DLD1 (cell line): ENCODE measurements around the gene TNFRSF8.

Experiments
- in situ Hi-C: cut with HindIII; loops from 2 replicates; pipeline ENCODE4 v1.10.0; 2017; ENCODE audit warnings: low sequenced_read_pairs

The TNFRSF8 gene

DNA sequence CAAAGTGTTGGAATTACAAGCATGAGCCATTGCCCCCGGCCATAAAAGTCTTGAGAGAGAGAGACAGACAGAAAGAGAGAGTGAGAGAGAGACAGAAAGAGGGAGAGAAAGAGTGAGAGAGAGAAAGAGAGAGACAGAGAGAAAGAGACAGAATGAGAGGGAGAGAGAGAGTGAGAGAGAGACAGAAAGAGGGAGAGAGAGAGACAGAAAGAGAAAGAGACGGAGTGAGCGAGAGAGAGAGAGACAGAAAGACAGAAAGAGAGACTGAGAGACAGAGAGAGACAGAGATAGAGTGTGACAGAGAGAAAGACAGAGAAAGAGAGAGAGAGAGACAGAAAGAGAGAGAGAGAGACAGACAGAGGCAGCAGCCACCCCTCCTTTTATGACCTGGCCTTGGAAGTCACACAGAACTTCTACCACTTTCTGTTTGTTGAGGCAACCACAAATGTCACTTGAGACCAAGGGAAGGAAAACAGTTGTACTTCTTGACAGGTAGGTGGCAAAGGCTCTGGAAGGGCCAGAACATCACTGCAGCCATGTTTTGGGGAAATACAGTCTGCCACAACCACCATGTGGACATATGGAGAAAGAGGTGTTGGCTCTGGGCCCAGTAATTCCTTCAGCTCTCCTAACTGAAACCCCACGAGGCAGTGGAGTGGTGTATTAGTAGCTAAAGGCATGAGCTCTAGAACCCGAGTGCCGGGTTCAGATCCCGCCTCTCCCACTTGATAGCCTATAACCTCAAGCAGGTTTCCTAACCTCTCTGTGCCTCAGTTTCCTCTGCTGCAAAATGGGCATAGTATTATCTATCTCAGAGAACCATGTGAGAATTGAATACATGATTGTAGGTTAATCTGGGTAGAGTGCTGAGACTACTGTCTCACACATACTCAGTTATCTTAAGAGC lies 50.6 kb downstream of the TNFRSF8 start:
- in situ Hi-C loops: no loop called here

DNA sequence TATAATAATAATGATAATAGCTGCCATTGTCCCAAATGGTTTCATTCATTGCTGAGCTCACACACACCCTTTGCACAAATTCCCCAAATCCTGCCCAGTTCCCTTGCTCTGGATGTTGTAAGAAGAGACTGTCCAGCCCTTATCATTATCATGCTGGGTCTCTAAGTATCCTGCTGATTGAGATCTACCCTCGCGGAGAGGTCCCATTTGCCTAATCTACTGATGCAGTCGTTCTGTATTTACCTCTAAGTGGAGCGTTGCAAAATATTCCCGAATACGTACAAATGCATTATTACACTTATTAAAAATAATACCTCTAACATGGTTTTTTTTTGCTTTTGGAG lies 51.2 kb downstream of the TNFRSF8 start:
- in situ Hi-C loops: no loop called here

DNA sequence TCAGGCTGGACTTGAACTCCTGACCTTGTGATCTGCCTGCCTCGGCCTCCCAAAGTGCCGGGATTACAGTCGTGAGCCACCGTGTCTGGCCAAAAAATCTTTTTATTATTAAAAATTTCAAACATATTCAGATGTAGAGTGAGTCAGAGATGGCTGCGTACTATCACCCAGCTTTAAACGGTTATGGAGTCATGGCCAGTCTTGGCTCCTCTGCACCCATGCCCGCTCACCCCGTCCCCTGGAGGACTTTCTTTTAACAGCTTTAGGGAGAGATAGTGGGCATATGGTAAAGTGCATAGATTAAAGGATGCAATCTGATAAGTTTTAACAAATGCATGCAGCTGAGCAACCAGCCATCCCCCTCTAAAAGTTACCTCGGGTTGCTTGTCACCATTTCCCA lies 51.8 kb downstream of the TNFRSF8 start:
- in situ Hi-C loops: no loop called here

DNA sequence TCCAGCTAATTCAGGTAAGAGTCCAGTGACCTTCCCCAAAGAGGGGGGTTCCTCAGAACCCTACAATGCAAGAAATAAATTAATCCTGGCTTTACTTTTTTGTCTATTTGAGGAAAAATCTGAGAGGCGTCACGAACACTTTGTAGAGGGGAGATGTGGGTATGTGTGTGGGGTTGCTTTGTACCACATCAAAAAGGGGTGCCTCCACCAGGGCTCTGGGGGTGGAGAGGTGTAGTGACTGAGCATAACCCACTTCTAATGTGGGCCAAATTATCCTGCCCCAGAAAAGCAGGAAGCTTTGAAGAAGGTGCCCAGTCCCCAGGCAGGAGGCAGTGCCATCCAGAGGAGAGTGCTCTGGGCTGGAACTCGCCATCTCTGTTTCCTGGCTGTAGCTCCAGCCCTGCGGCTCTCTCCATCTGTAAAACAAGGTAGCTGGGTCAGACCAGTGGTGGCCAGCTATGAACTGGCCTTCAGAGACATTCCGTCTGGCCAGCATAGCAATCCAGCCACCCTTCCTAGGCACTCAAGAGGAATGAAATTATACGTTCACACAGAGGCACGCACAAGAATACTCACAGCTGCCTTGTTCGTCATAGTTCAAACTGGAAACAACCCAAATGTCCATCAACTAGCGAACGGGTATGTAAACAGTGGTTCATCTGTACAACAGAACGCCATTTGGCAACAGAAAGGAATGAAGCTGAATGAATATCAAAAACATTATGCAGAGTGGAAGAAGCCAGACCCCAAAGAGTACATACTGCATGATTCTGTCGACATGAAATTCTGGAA lies 58.3 kb downstream of the TNFRSF8 start:
- in situ Hi-C loops: no loop called here

DNA sequence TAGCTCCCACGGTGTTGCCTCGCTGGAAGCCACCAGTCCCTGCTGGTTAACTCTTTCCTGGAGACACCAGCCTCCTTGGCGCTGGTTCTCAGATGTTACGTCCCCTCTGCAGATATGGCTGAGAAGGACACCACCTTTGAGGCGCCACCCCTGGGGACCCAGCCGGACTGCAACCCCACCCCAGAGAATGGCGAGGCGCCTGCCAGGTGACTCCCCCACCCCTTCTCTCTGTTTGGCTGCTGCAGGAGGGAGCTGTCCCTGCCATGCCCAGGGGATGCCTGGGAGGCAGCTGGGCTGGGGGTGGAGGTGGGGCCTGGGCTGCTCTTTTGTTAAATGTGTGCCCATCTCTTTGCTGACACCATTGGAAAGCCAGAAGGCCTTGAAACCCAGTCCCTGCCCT lies 60.1 kb downstream of the TNFRSF8 start:
- in situ Hi-C loops: no loop called here

DNA sequence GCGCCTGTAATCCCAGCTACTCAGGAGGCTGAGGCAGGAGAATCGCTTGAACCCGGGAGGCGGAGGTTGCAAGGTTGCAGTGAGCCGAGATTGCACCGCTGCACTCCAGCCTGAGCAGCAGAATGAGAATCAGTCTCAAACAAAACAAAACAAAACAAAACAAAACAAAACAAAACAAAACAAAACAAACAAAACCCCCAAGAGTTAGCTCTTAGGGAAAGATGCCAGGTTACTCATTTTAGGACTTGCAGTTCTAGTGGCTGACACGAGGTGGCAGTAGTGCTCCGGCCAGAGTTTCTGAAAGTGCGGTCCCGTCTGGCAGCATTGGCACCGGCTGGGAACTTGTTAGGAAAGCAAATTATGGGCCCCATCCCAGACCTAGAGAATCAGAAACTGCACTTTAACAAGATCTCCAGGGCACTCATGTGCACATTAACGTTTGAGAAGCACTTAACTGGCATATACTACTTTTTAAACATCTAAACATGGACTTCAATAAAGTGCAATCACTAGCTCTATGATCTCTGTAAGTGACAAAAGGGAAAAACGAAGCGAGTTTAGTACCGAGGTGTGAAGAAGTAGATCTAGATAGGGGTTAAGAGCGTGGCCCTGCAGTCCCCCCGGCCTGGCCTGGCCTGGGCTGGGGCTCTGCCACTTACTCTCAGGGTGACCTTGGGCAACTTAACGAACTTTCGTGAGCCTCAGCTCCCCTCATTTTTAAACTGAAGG lies 61.8 kb downstream of the TNFRSF8 start:
- in situ Hi-C loops: loop anchor here (5.0 kb wide), 1 partner anchor 52 kb away; no protein-coding TSS in a partner anchor

DNA sequence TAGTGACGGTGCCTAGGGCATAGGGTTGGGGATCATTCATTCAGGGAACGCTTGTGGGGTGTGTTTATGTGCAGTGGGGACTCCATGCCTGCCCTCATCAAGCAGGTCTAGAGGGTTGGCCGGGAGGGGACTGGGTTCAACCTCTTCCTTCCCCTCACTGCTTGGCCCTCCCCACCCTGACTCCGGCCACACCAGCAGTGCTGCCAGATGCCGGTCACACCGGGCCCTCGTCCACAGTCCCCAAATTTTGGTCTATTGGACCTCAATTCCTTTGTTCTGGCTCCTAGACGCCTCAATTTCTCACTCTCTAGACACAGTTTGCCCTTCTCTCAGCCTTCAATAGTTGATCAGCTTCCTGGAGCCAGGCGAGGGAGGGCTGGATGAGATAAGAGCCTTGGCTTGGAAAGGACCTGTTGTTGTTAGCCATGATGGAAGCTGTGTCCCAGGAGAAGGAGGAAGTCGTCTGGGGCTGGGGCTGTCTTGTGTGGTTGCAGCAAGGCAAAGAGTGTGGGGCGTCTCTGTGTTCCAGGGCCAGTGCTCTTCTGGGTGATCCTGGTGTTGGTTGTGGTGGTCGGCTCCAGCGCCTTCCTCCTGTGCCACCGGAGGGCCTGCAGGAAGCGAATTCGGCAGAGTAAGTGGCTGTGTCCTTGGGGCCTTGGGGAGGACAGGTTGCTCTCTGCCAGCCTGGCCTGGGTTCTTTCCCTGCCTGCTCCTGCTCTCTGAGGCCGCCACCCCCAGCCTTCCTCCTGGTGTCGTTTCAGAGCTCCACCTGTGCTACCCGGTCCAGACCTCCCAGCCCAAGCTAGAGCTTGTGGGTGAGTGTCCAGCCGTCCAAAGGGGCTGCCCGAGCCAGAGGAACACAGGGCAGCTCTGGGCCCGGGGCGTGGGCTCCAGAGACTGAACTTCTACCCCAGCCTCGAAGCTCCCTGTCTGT lies 62.6 kb downstream of the TNFRSF8 start:
- in situ Hi-C loops: loop anchor here (5.0 kb wide), 1 partner anchor 52 kb away; no protein-coding TSS in a partner anchor

DNA sequence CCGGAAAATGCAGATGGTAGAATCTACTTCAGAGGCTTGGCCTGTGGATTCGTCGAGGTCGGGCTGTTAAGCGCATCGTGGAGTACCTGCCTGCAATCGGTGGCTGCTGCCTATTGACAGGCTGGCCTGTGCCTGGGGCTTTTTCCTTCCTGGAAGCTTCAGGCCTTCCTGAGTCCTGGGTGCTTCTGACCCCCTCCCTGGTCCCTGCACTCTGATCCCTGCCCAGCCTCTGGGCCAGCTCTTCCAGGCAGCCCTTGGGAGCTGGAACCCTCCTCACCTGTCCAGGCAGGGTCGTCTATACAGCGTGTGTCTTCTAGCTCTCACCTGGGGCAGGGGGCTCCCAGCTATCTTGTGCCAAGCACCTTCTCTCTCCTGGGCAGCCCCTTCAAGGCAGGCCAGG lies 63.7 kb downstream of the TNFRSF8 start:
- in situ Hi-C loops: loop anchor here (5.0 kb wide), 1 partner anchor 51 kb away; no protein-coding TSS in a partner anchor

DNA sequence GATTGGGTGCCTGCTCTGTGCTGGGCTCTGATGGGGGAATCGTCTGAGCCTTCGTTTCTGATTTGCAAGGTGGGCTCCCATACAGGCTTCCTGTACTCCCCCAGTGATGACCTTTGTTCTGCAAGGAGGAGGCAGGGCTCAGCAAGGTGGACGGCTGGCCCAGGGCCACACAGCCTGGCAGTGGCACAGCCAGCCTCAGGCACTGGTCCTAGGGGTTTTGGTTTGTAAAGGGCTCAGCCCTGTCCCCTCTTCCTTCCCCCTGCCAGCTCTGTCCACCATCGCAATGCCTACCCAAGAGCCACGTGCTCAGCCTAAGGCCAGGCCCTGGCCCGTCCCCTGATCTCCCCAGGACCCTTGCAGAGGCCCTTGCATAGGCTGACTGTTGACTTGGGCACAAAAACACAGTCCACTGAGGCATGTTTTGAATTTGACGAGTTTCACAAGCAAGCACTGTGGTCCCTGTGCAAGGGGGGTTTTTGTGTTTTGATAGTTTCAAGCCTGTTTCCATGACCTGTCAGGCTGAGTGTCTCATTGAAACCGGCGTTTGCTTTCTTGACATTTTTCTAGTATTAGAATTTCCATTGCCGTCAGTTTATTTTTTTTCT lies 64.2 kb downstream of the TNFRSF8 start:
- in situ Hi-C loops: loop anchor here (5.0 kb wide), 1 partner anchor 50 kb away; no protein-coding TSS in a partner anchor

DNA sequence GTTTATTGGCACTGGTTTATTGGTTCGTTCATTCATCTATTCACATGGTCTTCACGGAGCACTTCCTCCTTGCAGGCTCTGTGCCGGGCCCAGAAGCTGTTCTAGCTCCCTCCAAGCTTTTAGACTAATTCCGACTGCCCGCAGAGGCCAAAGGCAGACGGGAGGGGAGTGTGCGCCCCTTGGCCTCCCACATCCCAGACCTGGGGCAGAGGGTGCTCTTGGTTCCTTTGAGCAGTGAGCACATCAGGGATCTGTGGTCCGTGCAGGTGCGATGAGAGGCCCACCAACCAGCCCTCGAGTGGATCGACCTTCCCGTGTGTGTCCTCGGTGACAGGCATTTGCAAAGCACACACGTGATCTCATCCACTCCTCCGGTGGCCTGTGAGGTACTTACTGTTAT lies 65.0 kb downstream of the TNFRSF8 start:
- in situ Hi-C loops: loop anchor here (5.0 kb wide), 1 partner anchor 49 kb away; no protein-coding TSS in a partner anchor

DNA sequence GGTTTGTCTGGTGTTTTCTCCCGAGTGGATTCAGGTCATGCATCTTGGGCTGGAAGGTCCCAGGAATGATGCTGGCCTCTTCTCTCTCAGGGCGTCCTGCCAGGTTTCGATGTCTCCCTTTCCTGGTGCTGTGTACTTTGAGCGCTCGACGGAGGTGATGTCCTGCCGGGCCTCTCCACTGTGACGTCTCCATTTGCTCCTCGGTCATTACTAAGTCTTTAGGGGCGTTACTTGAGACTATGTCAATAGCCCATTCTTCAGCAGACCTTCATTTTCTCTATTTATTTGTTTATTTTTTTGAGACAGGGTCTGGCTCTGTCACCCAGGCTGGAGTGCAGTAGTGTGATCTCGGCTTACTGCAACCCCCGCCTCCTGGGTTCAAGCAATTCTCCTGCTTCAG lies 66.5 kb downstream of the TNFRSF8 start:
- in situ Hi-C loops: loop anchor here (5.0 kb wide), 1 partner anchor 48 kb away; no protein-coding TSS in a partner anchor

DNA sequence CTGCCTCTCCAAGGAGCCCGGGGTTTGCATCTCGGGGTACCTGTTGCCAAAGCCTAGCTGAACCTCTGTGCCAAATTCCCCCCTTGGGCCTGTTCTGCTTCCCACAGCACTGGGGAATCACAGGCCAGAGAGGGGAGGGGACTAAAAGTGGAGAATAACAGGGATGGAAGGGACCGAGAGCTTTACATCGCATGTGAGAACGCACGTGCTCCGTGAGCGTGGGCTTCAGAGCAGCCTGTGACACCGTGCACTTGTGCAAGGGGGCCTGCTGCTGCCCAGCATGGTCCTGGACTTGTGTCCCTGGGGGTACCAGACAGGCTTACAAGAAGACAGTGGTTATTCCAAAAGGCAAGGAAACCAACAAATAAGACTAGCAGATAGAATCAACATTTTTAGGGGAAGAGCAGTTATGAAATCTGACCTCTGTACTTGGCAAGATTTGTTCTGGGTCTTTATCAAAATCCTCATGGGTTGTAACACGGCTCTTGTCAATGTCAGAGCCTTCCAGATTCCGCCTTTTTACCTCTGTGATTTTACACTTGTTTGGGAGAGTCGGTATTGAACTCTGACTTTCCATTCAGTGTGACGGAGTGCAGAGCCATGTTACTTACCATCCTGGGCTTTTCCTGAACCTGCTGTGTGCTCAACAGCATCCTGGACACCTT lies 67.5 kb downstream of the TNFRSF8 start:
- in situ Hi-C loops: no loop called here

DNA sequence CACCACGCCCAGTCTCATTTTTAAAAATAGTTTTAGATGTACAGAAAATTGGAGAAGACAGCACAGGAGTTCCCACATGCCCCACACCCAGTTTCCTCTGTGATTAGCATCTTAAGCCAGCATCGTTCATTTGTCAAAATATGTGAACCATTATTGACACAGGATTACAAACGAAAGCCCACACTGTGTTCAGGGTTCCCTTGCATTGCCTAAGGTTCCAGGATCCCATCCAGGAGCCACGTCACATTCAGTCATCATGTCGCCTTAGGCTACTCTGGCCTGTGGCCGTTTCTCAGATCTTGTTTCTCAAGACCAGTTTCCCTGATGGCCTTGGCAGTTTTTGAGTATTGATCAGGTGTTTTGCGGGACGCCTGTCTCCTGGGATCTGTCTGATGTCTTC lies 69.0 kb downstream of the TNFRSF8 start:
- in situ Hi-C loops: no loop called here

DNA sequence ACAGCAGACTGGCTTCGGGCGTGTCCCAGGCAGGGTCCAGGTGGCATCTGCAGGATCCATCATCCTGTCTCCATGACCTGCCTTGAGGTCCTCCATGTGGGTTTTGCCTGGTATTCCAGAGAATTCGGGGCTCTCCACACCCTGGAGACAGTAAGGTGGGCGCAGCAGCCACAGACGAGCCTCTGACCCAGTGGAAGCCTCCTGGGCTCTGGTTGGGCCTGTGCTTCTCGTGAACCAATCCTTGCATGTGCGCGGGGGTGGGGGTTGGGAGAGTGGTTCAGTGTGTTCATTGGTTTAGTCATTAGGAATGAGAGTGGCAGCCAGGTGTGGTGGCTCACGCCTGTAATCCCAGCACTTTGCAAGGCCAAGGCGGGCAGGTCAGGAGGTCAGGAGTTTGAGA lies 71.6 kb downstream of the TNFRSF8 start:
- in situ Hi-C loops: no loop called here

DNA sequence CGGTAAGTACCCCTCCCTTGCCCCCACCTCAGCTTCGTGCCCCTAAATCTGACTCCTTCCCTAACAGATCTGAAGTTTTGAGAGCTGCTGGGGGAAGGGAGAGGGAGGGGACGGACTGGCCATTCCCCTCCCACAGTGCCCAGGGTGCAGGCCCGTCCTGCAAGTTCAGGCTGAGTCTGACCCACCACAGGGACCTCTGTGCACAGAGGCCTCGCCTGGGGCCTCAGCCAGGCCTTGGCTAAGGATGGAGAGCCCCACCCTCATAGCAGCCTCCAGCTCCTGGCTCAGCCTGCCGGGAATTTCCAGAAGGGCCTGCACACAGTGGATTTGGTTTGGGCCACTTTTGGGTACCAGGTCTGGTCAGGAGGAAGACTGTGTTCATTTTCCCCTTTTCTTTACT lies 72.5 kb downstream of the TNFRSF8 start:
- in situ Hi-C loops: no loop called here

DNA sequence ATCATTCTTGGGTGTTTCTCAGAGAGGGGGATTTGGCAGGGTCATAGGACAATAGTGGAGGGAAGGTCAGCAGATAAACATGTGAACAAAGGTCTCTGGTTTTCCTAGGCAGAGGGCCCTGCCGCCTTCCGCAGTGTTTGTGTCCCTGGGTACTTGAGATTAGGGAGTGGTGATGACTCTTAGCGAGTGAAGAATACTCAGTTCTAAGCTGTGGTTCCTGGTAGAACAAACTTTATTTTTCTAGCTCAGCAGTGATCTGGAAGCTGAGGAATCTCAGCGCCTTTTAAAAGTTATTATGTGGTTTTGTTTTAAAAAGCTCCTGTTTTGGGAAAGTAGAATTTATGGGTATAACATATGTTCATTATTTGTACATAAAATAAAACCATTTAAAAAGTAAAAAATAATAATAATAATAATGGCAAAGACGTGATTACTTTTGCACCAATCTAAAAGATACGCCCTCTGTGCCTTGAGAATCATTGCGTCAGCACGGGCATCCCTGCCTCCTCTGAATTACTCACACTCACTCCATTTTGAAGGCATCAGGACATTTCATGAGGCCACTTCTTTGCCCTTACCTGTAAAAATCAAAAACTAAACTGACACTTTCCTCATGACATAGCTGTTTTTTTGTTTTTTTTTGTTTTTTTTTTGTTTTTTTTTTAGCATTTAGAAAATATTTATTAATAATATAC lies 74.0 kb downstream of the TNFRSF8 start:
- in situ Hi-C loops: no loop called here

DNA sequence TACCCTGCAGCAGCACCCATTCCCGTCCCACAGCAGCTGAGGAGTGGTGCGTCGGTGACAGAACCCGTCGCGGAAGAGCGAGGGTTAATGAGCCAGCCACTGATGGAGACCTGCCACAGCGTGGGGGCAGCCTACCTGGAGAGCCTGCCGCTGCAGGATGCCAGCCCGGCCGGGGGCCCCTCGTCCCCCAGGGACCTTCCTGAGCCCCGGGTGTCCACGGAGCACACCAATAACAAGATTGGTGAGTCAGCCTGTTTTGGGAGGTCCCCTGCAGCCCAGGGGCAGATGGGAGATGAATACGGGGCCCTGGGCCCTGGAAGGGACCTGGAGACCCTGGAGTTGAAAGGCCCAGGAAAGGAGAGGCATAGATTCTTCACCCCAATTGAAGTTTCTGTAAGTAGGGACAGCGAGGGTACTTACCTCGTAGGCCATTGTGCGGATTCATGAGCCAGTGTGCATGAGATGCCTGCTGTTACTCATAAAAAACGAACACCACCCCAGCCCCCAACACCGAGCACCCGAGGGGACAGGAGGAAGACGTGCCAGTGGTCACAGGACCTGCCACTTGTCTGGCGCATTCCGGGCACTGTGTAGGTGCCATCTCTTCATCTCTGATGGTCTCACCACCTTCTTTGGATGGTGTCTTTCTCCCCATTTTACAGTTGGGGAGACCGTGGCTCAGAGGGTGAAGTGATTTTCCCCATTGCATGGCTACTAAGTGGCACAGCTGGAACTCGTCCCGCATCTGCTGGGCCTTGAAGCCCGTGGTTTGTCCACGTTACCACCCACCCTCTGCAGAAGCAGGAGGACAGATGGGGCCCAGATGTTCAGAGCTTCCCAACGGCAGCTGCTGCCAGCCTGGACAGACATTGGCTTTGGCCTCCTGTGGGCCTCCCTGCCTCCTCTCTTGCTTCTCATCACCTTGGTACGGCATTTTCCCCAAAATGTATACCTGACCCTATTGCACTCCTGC lies 75.4 kb downstream of the TNFRSF8 start:
- in situ Hi-C loops: no loop called here
